H1 (cell line): Measurements from ENCODE around the gene ZBP1.

ENCODE experiments used
- CTCF ChIP-seq, 3 experiments: IDR thresholded peaks; 1 replicate in 2 of 3; 2 replicates in 1 of 3; pipeline versions ENCODE4 v1.5.1 to v1.6.1; 2011; ENCODE audit warnings: low read length in 3 of 3, mild to moderate bottlenecking in 3 of 3, inconsistent platforms in 2 of 3, low read depth in 1 of 3, moderate library complexity in 1 of 3; ENCODE audit not compliant: insufficient read depth in 1 of 3; ENCODE audit errors: control extremely low read depth in 1 of 3
- PHF8 ChIP-seq: fragments of 200-600 bp; sonication (generic); conservative IDR thresholded peaks from 2 replicates; pipeline ENCODE4 v1.7.1; 2012; ENCODE audit warnings: low read depth, mild to moderate bottlenecking, inconsistent platforms, low read length, moderate library complexity
- TAF1 ChIP-seq: IDR thresholded peaks from 2 replicates; pipeline ENCODE4 v1.6.1; 2011; ENCODE audit warnings: mild to moderate bottlenecking, low read depth, low read length

GRCh38 chr20:57591289-57592229 lies 28.7 kb downstream of the ZBP1 start:
- TF ChIP-seq CTCF (IDR thresholded peaks at IDR 0.05; ENCODE audit: control extremely low read depth in 1 of 3, insufficient read depth in 1 of 3, low read depth in 1 of 3, low read length in 3 of 3) = no peak
- no peak for TF ChIP-seq PHF8
- no peak for TF ChIP-seq TAF1
